Measurements from ENCODE around the gene VIPR2. TPM values are rescaled to one million over a fixed set of nuclear protein-coding genes. Genes with fewer than 3 reads are reported as not detected.
A peak's percentile ranks its signal among the peaks of the same experiment; 100 is the strongest.

Gene VIPR2
- total and polyA plus RNA-seq, 8 donors = 3.7 to 13.7 (median 10.6) TPM

DNA sequence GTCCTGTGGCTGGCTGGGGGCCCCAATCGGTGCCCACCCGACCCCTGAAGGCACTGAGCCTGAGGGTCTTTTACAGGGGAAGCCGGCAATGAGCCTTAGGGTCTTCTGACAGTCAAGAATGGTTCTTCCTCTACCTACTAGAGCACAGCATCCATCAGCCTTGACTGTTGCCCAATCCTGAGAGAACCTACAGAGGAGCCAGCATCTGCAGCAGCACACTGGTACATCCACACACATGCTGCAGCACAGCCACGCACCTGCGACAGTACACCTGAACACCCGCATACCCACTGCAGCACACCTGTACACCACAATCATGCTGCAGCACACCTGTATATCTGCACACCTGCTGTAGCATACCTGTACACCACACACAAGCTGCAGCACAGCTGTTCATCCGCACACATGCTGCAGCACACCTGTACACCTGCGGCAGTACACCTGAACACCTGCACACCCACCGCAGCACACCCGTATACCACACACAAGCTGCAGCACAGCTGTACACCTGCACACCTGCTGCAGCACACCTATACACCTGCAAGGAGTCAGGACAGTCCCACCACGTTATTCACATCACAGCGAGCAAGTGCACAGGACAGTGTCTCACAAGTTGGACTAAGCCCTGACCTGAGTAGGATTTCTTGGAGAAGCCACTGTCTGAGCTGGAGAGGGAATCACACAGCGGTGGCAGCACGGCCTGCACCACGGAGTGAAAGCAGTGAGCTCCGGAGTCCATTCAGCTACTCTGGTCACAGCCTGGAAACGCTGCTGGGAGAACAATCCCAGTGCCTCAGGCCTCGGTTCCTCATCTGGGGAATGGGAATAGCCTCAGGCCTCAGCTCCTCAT is 56.4 kb downstream of the VIPR2 start:
- ATAC-seq (peak in 1 of 4 donors; percentile 15), DNase-seq (peak in 2 of 6 donors; percentile 11 to 29), FAIRE-seq (no peak)
- intact Hi-C loops (cut with DNase I) = no loop called here
- H3K4me1 ChIP-seq = no peaks in the 10 kb centered on the region
- TF ChIP-seq, protein P1, sequence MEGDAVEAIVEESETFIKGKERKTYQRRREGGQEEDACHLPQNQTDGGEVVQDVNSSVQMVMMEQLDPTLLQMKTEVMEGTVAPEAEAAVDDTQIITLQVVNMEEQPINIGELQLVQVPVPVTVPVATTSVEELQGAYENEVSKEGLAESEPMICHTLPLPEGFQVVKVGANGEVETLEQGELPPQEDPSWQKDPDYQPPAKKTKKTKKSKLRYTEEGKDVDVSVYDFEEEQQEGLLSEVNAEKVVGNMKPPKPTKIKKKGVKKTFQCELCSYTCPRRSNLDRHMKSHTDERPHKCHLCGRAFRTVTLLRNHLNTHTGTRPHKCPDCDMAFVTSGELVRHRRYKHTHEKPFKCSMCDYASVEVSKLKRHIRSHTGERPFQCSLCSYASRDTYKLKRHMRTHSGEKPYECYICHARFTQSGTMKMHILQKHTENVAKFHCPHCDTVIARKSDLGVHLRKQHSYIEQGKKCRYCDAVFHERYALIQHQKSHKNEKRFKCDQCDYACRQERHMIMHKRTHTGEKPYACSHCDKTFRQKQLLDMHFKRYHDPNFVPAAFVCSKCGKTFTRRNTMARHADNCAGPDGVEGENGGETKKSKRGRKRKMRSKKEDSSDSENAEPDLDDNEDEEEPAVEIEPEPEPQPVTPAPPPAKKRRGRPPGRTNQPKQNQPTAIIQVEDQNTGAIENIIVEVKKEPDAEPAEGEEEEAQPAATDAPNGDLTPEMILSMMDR (IDR thresholded peaks at IDR 0.05) = no peak
- H3K9me3 ChIP-seq = no peaks in the 10 kb centered on the region
- WGBS, 2 donors = 84 to 86% methylated on average over 18 of the region's 18 CpGs
- H3K27ac ChIP-seq = no peak overlapping the region
- no peaks in the 10 kb centered on the region for H3K27me3 ChIP-seq
- H3K36me3 ChIP-seq = no peaks in the 10 kb centered on the region
- H3K4me3 ChIP-seq = no peak overlapping the region

GRCh38 chr7:159086301-159086925 is 58.3 kb downstream of the VIPR2 start:
- no peak overlapping the region for H3K27ac ChIP-seq
- intact Hi-C loops (cut with DNase I) = no loop called here
- ATAC-seq (no peak), FAIRE-seq (no peak), DNase-seq (peak in 3 of 6 donors; percentile 6 to 29 (median 14))
- TF ChIP-seq, protein P1 (IDR thresholded peaks at IDR 0.05) = no peak
- no peaks in the 10 kb centered on the region for H3K9me3 ChIP-seq
- WGBS, 2 donors = 86 to 87% methylated on average over 10 of the region's 10 CpGs
- no peaks in the 10 kb centered on the region for H3K27me3 ChIP-seq
- H3K4me1 ChIP-seq = no peaks in the 10 kb centered on the region
- no peak overlapping the region for H3K4me3 ChIP-seq
- no peaks in the 10 kb centered on the region for H3K36me3 ChIP-seq

GRCh38 chr7:159084069-159084801 is 60.4 kb downstream of the VIPR2 start:
- TF ChIP-seq, protein P1 (IDR thresholded peaks at IDR 0.05) = no peak
- no peak overlapping the region for H3K27ac ChIP-seq
- no peak for ATAC-seq
- H3K4me1 ChIP-seq = no peaks in the 10 kb centered on the region
- no peaks in the 10 kb centered on the region for H3K27me3 ChIP-seq
- no peak for FAIRE-seq
- H3K4me3 ChIP-seq = no peak overlapping the region
- peak in 2 of 6 donors; percentile 19 to 46 for DNase-seq
- H3K36me3 ChIP-seq = no peaks in the 10 kb centered on the region
- WGBS, 2 donors = 85 to 88% methylated on average over 26 to 27 of the region's 27 CpGs
- intact Hi-C loops (cut with DNase I) = no loop called here
- no peaks in the 10 kb centered on the region for H3K9me3 ChIP-seq

DNA sequence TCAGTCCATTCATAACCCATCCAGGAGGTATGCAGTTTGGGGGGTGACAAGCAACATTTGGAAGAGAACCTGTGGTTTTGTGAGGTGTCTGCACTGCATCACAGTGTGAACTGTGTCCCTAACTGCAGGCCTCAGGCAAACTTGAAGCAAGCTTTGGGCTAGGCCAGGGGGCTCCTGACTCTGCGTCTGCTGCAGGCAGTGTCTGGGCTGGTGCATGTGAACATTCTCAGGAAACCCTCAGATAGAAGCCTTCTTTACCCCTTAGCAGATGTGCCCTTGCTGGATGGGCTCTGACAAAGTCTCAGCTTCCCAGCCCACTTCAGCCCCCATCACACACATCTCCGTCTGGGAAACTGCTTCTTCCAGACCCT is 61.0 kb downstream of the VIPR2 start:
- H3K4me1 ChIP-seq = no peaks in the 10 kb centered on the region
- ATAC-seq (no peak), DNase-seq (peak in 1 of 6 donors; percentile 47), FAIRE-seq (no peak)
- H3K27me3 ChIP-seq = no peaks in the 10 kb centered on the region
- no peak overlapping the region for H3K27ac ChIP-seq
- intact Hi-C loops (cut with DNase I) = no loop called here
- WGBS, 2 donors = 70 to 97% methylated on average over 2 of the region's 2 CpGs
- H3K4me3 ChIP-seq = no peak overlapping the region
- TF ChIP-seq, protein P1 (IDR thresholded peaks at IDR 0.05) = no peak
- H3K9me3 ChIP-seq = no peaks in the 10 kb centered on the region
- no peaks in the 10 kb centered on the region for H3K36me3 ChIP-seq
